HG03280 (cell line): ENCODE measurements around the gene PGS1.

Experiments used
- ATAC-seq: cut with Tn5 transposase; IDR thresholded peaks from one replicate; pipeline ENCODE4 v1.9.1; 2021; ENCODE audit warnings: mild to moderate bottlenecking, moderate library complexity; ENCODE audit not compliant: unreplicated experiment

PGS1 gene

GRCh38 chr17:78422872-78423588, 44.6 kb downstream of the PGS1 start:
- ATAC-seq, result no peak

- ATAC-seq, result no peak
Measured at GRCh38 chr17:78423961-78424675, 45.7 kb downstream of the PGS1 start.

GRCh38 chr17:78425429-78425828, 47.0 kb downstream of the PGS1 start:
- ATAC-seq, result no peak

- ATAC-seq, result no peak
Measured at GRCh38 chr17:78426293-78426879, 47.9 kb downstream of the PGS1 start.

- ATAC-seq, result no peak
Measured at GRCh38 chr17:78427140-78427539, 48.7 kb downstream of the PGS1 start.

GRCh38 chr17:78428025-78428575, 49.7 kb downstream of the PGS1 start:
- ATAC-seq, result no peak

- ATAC-seq, result no peak
Measured at GRCh38 chr17:78428836-78429617, 50.6 kb downstream of the PGS1 start.

- ATAC-seq, result no peak
Measured at GRCh38 chr17:78429618-78429995, 51.2 kb downstream of the PGS1 start.

GRCh38 chr17:78430892-78431691, 52.6 kb downstream of the PGS1 start:
- ATAC-seq, result no peak

- ATAC-seq, result no peak
Measured at GRCh38 chr17:78431692-78431958, 53.2 kb downstream of the PGS1 start.

- ATAC-seq, result no peak
Measured at GRCh38 chr17:78432226-78433012, 54.0 kb downstream of the PGS1 start.

GRCh38 chr17:78433013-78433727, 54.7 kb downstream of the PGS1 start:
- ATAC-seq, result no peak

GRCh38 chr17:78433780-78434335, 55.4 kb downstream of the PGS1 start:
- no peak for ATAC-seq

GRCh38 chr17:78434455-78435329, 56.2 kb downstream of the PGS1 start:
- ATAC-seq, result no peak

GRCh38 chr17:78435330-78436005, 57.0 kb downstream of the PGS1 start:
- ATAC-seq, result no peak

- ATAC-seq, result no peak
Measured at GRCh38 chr17:78437508-78438169, 59.2 kb downstream of the PGS1 start.

GRCh38 chr17:78438271-78438691, 59.8 kb downstream of the PGS1 start:
- no peak for ATAC-seq
